K562 (cell line): ENCODE data around the gene BAD. TPM values are rescaled to one million over a fixed set of nuclear protein-coding genes. Genes with fewer than 3 reads are reported as not detected.

ENCODE experiments used
- ARID2 ChIP-seq: fragments of 450-650 bp; IDR thresholded peaks from 2 replicates; pipeline ENCODE4 v1.6.1; 2017; ENCODE audit warnings: antibody characterized with exemption, mild to moderate bottlenecking
- C11orf30 ChIP-seq: fragments of 450-650 bp; IDR thresholded peaks from 2 replicates; pipeline ENCODE4 v1.6.1; 2016; ENCODE audit warnings: low read depth, mild to moderate bottlenecking
- CBX5 ChIP-seq: IDR thresholded peaks from 2 replicates; pipeline ENCODE4 v1.6.1; 2014; ENCODE audit warnings: low read depth, borderline replicate concordance
- CBX8 ChIP-seq: fragments of 200-600 bp; sonication (generic); IDR thresholded peaks from 2 replicates; pipeline ENCODE4 v1.6.1; 2012; ENCODE audit warnings: borderline replicate concordance, mixed run types, low read depth, mild to moderate bottlenecking, moderate library complexity, mixed read lengths, low read length, control low read depth, inconsistent platforms; ENCODE audit not compliant: poor library complexity, severe bottlenecking; ENCODE audit errors: extremely low read depth
- CEBPB ChIP-seq: fragments of 450-650 bp; IDR thresholded peaks from 2 replicates; pipeline ENCODE4 v1.6.1; 2016; ENCODE audit warnings: missing genetic modification characterization, missing compliant biosample characterization
- DIDO1 ChIP-seq: fragments of 450-650 bp; IDR thresholded peaks from 2 replicates; pipeline ENCODE4 v1.6.1; 2016; ENCODE audit warnings: low read depth, missing biosample characterization, missing genetic modification characterization
- EHMT2 ChIP-seq: fragments of 450-650 bp; IDR thresholded peaks from 2 replicates; pipeline ENCODE4 v1.6.1; 2018; ENCODE audit warnings: antibody characterized with exemption
- FOXJ2 ChIP-seq: fragments of 200-800 bp; sonication (Bioruptor generic); IDR thresholded peaks from 2 replicates; pipeline ENCODE4 v1.6.1; 2016; ENCODE audit warnings: missing genetic modification characterization, missing compliant biosample characterization
- HEY1 ChIP-seq: fragments of 250-450 bp; sonication (Bioruptor Pico); IDR thresholded peaks from 2 replicates; pipeline ENCODE4 v1.5.0; 2020; ENCODE audit warnings: mild to moderate bottlenecking, moderate library complexity, borderline replicate concordance
- MTA1 ChIP-seq: fragments of 450-650 bp; IDR thresholded peaks from 2 replicates; pipeline ENCODE4 v1.6.1; 2017; ENCODE audit warnings: borderline replicate concordance
- MTA2 ChIP-seq: fragments of 450-650 bp; IDR thresholded peaks from 2 replicates; pipeline ENCODE4 v1.6.1; 2016; ENCODE audit warnings: low read depth
- MYC ChIP-seq, 2 experiments: fragments of 250-450 bp in 1 of 2; sonication (Bioruptor Pico) in 1 of 2; IDR thresholded peaks; 2 replicates each; pipeline versions ENCODE4 v1.5.1 to v1.6.1; 2012 to 2021; ENCODE audit warnings: low read depth in 2 of 2, borderline replicate concordance in 1 of 2, improper control_type of control experiment in 1 of 2, low read length in 1 of 2, mild to moderate bottlenecking in 1 of 2, moderate library complexity in 1 of 2
- NR2F6 ChIP-seq: fragments of 450-650 bp; formaldehyde crosslinking; IDR thresholded peaks from 2 replicates; pipeline ENCODE4 v1.4.0; 2020; ENCODE audit warnings: mild to moderate bottlenecking
- PTRF ChIP-seq: fragments of 450-650 bp; IDR thresholded peaks from 2 replicates; pipeline ENCODE4 v1.6.1; 2016; ENCODE audit warnings: mild to moderate bottlenecking, missing genetic modification characterization, missing compliant biosample characterization
- RBM25 ChIP-seq: fragments of 200-400 bp; formaldehyde crosslinking; IDR thresholded peaks from 2 replicates; pipeline ENCODE4 v1.6.1; 2018; ENCODE audit warnings: low read length, low read depth, moderate library complexity; ENCODE audit not compliant: severe bottlenecking
- RFX5 ChIP-seq: IDR thresholded peaks from 2 replicates; pipeline ENCODE4 v1.6.1; 2011; ENCODE audit warnings: low read depth, mild to moderate bottlenecking, improper control_type of control experiment, low read length
- SAFB ChIP-seq: fragments of 200-400 bp; formaldehyde crosslinking; IDR thresholded peaks from 2 replicates; pipeline ENCODE4 v1.6.1; 2017; ENCODE audit warnings: low read depth, low read length, borderline replicate concordance
- TARDBP ChIP-seq: fragments of 450-650 bp; IDR thresholded peaks from 2 replicates; pipeline ENCODE4 v1.6.1; 2016
- TBL1XR1 ChIP-seq, 2 experiments: IDR thresholded peaks; 2 replicates each; pipeline ENCODE4 v1.6.1; 2012; ENCODE audit warnings: improper control_type of control experiment in 2 of 2, low read length in 2 of 2, mild to moderate bottlenecking in 1 of 2
- U2AF2 ChIP-seq: fragments of 200-400 bp; formaldehyde crosslinking; optimal IDR thresholded peaks from 2 replicates; pipeline ENCODE3; 2017; ENCODE audit warnings: low read depth, mild to moderate bottlenecking, low read length
- WHSC1 ChIP-seq: IDR thresholded peaks from one replicate; pipeline ENCODE4 v1.6.1; 2012; ENCODE audit warnings: low read length, control low read depth, inconsistent platforms
- ZBTB12 ChIP-seq: fragments of 250-450 bp; sonication (Bioruptor Pico); IDR thresholded peaks from 2 replicates; pipeline ENCODE4 v1.4.0; 2020
- ZNF445 ChIP-seq: fragments of 250-450 bp; sonication (Bioruptor Pico); IDR thresholded peaks from 2 replicates; pipeline ENCODE4 v1.4.0; 2020; ENCODE audit warnings: low read depth, mild to moderate bottlenecking, moderate library complexity
- polyA plus RNA-seq, 8 experiments: library from polyadenylated mRNA; depleted of rRNA in 4 of 8; stranded (reverse) in 5 of 8; unstranded in 3 of 8; fragments of >200 nt; fragmentation: Nextera tagmentation in 2 of 8; fragmentation: Illumina TruSeq in 1 of 8; extraction: Ambion mirVana in 2 of 8; extraction: Trizol in 1 of 8; gene quantifications; 2 replicates each; pipeline versions ENCODE4 v1.2.1 to v1.2.3, GENCODE V29; 2011 to 2014; ENCODE audit warnings: inconsistent platforms in 1 of 8, missing spikeins in 1 of 8
- total RNA-seq, 7 experiments: library from RNA; depleted of rRNA in 6 of 7; stranded (reverse); fragments of >200 nt in 6 of 7; fragmentation: Illumina TruSeq in 2 of 7; extraction: Trizol in 2 of 7; gene quantifications; 2 replicates each; pipeline versions ENCODE4 v1.2.1 to v1.2.3, GENCODE V29; 2011 to 2021; ENCODE audit warnings: low replicate concordance in 1 of 7
- TF ChIP-seq, protein P1 (sequence below): fragments of 250-450 bp; sonication (Bioruptor Pico); IDR thresholded peaks from 2 replicates; pipeline ENCODE4 v1.5.0; 2020; ENCODE audit warnings: mild to moderate bottlenecking
- TF ChIP-seq, protein P2 (sequence below): fragments of 250-450 bp; sonication (Bioruptor Pico); IDR thresholded peaks from 2 replicates; pipeline ENCODE4 v1.4.0; 2020; ENCODE audit warnings: mild to moderate bottlenecking, moderate library complexity

BAD gene
- total and polyA plus RNA-seq, 9 of the 15 experiments (the other 6 are each of a cell fraction or from before 2014, with no cell fraction given), result 0.61 to 45.6 (median 11.8) TPM

DNA sequence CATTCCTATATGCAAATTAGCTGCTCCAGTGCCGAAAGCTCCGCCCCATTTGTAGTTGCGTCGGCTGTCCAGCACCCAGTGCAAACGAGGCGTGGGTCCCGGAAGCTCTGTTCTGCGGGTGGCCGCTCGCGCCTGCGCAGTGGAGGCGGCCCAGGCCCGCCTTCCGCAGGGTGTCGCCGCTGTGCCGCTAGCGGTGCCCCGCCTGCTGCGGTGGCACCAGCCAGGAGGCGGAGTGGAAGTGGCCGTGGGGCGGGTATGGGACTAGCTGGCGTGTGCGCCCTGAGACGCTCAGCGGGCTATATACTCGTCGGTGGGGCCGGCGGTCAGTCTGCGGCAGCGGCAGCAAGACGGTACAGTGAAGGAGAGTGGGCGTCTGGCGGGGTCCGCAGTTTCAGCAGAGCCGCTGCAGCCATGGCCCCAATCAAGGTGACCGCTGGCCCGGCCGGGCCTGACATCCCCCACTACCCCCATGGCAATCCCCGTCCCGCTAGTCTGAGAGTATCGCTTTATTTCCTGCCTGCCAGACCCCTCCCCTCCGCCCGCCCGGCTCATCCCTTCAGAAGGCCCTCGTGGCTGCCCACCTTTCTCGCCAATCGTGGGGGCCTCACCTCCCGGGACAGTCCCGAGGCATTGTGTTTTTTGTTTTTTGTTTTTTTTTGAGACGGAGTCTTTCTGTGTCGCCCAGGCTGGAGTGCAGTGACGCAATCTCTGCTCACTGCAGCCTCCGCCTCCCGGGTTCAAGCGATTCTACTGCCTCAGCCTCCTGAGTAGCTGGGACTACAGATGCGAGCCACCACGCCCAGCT is 33.7 kb upstream of the BAD start, which contains the start of gene PRDX5 (continued):
- TF ChIP-seq CBX8, result no peak
- no peak for TF ChIP-seq CBX5
- no peak for TF ChIP-seq WHSC1
- TF ChIP-seq RBM25, result no peak
- TF ChIP-seq SAFB, result peak; percentile 85
- no peak for TF ChIP-seq NR2F6 (CRISPR knock-in tag)
- peak; percentile 89 for TF ChIP-seq CEBPB (tag)
- TF ChIP-seq RFX5, result peak; percentile 45; the same call in 1 of the 2 replicates
- no peak for TF ChIP-seq MTA2
- TF ChIP-seq ARID2, result peak; percentile 76
- 0 out of 2 replicates have a peak, but pooled peaks have one; percentile 13 for TF ChIP-seq FOXJ2 (tag)
- TF ChIP-seq PTRF (tag), result no peak
- TF ChIP-seq TBL1XR1 (IDR thresholded peaks at IDR 0.05; ENCODE audit: low read length in 2 of 2), result no peak
- no peak for TF ChIP-seq MTA1
- TF ChIP-seq, protein P1, sequence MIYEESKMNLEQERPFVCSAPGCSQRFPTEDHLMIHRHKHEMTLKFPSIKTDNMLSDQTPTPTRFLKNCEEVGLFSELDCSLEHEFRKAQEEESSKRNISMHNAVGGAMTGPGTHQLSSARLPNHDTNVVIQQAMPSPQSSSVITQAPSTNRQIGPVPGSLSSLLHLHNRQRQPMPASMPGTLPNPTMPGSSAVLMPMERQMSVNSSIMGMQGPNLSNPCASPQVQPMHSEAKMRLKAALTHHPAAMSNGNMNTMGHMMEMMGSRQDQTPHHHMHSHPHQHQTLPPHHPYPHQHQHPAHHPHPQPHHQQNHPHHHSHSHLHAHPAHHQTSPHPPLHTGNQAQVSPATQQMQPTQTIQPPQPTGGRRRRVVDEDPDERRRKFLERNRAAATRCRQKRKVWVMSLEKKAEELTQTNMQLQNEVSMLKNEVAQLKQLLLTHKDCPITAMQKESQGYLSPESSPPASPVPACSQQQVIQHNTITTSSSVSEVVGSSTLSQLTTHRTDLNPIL (CRISPR knock-in tag), result no peak
- TF ChIP-seq, protein P2, sequence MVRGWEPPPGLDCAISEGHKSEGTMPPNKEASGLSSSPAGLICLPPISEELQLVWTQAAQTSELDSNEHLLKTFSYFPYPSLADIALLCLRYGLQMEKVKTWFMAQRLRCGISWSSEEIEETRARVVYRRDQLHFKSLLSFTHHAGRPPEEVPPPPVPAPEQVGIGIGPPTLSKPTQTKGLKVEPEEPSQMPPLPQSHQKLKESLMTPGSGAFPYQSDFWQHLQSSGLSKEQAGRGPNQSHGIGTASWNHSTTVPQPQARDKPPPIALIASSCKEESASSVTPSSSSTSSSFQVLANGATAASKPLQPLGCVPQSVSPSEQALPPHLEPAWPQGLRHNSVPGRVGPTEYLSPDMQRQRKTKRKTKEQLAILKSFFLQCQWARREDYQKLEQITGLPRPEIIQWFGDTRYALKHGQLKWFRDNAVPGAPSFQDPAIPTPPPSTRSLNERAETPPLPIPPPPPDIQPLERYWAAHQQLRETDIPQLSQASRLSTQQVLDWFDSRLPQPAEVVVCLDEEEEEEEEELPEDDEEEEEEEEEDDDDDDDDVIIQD (CRISPR knock-in tag), result no peak
- TF ChIP-seq ZBTB12 (CRISPR knock-in tag), result no peak
- TF ChIP-seq DIDO1 (tag), result no peak
- TF ChIP-seq ZNF445 (CRISPR knock-in tag), result no peak
- TF ChIP-seq C11orf30, result no peak
- peak; percentile 83; the same call in 1 of the 2 replicates for TF ChIP-seq TARDBP
- TF ChIP-seq EHMT2, result no peak
- TF ChIP-seq MYC (IDR thresholded peaks at IDR 0.05; ENCODE audit: low read depth, low read length), result no peak; the same call in 1 of the 2 replicates
- TF ChIP-seq MYC (CRISPR knock-in tag; IDR thresholded peaks at IDR 0.05; ENCODE audit: borderline replicate concordance, low read depth), result no peak; the same call in 1 of the 2 replicates
- TF ChIP-seq HEY1 (CRISPR knock-in tag), result no peak
- TF ChIP-seq U2AF2, result no peak
